Gastroesophageal sphincter (tissue), 3 donors: ENCODE results near the gene SLC37A1.

Experiments used
- POLR2A ChIP-seq, 2 donors: fragments of 450-650 bp; IDR thresholded peaks; one replicate each; pipeline ENCODE4 v1.6.1; 2017; ENCODE audit warnings: antibody characterized with exemption in 2 of 2, mild to moderate bottlenecking in 2 of 2, moderate library complexity in 1 of 2
- POLR2AphosphoS5 ChIP-seq: sonication (generic); formaldehyde crosslinking; IDR thresholded peaks from one replicate; pipeline ENCODE4 v1.6.1; 2017; ENCODE audit warnings: antibody characterized with exemption
- TF ChIP-seq, protein P1 (sequence below), 4 experiments: fragments of 200-600 bp in 2 of 4; fragments of 450-650 bp in 2 of 4; sonication (generic) in 1 of 4; IDR thresholded peaks; one replicate each; pipeline ENCODE4 v1.5.1; 2017 to 2019; ENCODE audit warnings: antibody characterized with exemption in 4 of 4, mild to moderate bottlenecking in 2 of 4, moderate library complexity in 2 of 4

- TF ChIP-seq, protein P1, sequence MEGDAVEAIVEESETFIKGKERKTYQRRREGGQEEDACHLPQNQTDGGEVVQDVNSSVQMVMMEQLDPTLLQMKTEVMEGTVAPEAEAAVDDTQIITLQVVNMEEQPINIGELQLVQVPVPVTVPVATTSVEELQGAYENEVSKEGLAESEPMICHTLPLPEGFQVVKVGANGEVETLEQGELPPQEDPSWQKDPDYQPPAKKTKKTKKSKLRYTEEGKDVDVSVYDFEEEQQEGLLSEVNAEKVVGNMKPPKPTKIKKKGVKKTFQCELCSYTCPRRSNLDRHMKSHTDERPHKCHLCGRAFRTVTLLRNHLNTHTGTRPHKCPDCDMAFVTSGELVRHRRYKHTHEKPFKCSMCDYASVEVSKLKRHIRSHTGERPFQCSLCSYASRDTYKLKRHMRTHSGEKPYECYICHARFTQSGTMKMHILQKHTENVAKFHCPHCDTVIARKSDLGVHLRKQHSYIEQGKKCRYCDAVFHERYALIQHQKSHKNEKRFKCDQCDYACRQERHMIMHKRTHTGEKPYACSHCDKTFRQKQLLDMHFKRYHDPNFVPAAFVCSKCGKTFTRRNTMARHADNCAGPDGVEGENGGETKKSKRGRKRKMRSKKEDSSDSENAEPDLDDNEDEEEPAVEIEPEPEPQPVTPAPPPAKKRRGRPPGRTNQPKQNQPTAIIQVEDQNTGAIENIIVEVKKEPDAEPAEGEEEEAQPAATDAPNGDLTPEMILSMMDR (IDR thresholded peaks at IDR 0.05): no peak
- TF ChIP-seq POLR2A (IDR thresholded peaks at IDR 0.05) (no peak), POLR2AphosphoS5 (no peak)
Observed at GRCh38 chr21:42592156-42592820, 78.6 kb downstream of the SLC37A1 start.
